GM19193 (cell line): Measurements from ENCODE around the gene UBE3D.

Experiments used
- POLR2A ChIP-seq: IDR thresholded peaks from 4 replicates; pipeline ENCODE4 v1.6.1; 2011; ENCODE audit not compliant: insufficient read depth, insufficient read length; ENCODE audit errors: extremely low read depth

The UBE3D gene

DNA sequence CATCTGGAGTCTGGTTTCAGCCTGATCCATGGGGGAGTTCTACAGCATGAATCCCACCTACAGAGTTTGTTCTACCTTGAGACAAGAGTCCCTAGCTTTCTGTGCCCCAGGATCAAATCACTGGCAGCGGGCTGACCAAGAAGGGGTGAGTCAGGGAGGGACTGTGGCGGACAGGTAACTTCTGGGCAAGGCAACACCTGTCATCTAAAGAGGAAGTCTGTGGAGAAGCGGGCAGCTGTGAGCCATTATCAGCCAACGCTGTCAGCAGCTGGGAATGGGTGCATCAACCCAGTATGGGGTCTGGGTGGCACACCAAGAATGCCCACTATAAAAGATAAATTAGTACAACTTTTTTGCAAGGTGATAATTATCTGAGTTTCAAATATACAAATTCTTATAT, 45.9 kb downstream of the UBE3D start:
- TF ChIP-seq POLR2A: no peak

DNA sequence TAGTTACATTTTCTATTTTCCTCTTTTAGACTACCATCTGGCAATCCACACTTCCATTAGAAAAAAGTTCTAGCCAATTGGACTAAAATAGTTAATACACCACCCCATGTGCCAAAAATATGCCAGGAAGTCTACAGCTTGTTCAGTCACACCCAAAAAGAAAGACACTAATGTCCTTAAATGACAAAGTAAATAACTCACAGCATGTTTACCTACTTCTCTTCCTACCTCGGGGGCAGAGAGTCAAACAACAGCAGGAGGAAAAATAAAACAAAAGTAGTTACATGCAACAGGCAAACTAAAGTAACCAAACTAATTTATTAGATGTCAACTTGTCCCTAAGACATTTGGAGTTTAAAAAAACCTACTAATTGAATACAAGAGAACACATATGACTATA, 57.0 kb downstream of the UBE3D start:
- no peak for TF ChIP-seq POLR2A

DNA sequence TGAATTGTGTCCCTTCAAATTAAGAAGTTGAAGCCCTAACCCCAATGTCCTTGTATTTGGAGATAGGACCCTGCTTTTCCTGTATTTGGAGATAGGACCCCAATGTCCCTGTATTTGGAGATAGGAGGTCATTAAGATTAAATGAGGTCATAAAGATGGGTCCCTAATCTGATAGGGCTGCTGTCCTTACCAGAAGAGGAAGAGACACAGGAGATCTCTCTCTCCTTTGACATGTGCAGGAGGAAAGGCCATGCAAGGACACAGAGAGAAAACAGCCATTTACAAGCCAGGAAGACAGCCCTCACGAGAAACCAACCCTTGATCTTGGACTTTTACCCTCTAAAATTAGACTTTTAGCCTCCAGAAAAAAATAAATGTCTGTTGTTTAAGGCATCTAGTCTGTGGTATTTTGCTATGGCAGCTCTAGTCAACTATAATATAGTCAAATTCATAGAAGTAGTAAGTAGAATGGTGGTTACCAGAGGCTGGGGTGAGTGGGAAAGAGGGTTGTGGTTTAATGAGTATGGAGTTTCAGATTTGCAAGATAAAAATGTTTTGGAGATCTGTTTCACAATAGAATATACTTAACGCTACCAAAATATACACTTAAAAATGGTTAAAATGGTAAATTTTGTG, 59.3 kb downstream of the UBE3D start:
- TF ChIP-seq POLR2A: no peak

DNA sequence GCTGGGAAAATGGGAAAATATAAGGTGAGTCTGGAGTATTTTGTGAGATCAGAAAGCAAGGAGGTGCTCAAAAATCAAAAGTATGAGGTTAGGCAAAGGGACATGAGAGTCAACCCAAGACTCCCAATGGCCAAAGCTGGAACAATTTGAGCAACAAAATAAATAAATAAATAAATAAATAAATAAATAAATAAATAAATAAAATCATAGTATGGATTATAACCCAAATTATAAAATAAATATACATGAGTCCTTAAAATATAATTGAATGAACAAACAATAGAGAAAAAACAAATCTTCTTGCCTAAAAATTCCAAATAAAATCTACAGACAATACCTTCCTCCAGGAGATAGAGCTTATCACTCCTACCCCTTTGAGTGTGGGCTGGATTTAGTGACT, 69.5 kb downstream of the UBE3D start:
- TF ChIP-seq POLR2A: no peak

DNA sequence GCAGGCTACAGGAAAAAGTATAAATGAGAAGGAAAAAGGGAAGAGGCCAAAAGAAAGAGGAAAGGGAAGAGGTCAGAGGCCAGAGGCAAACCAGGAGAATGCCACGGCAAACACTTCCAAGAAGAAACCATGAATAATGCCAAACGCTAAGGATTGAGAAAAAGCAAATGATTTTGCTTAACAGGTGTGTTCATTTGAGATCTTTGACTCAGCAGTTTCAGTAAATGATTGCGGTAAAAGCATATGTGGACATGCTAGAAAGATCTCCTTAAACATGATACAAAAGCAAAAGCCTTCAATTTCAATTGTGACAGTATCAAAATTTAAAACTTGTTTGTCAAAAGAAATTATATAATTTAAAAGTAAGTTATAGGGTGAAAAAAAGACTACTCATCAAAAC, 70.6 kb downstream of the UBE3D start:
- no peak for TF ChIP-seq POLR2A

DNA sequence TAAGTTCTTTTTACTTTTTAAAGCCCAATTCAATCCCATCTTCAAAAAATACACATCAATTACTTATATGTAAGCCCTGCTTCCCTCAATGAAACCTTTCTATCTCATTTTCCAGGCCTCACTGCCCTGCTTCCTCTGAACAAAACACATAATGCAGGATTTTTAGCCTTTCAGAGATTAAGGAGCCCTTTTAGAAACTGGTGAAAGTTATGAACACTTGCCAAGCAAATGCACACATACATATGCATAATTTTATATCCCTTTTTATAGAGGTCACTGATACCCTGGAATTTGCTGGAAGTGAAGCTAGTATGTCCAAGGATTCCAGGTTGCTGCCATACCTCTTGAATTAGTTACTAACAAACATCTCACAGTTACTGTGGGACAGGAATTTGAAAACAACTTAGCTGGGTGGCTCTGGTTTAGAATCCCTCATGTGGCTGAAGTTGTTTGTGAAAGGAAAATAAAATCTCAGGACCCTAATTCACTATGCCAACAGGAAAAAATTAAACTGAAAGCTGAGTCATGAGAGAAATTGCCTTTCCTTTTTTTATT, 75.8 kb downstream of the UBE3D start:
- TF ChIP-seq POLR2A: no peak

DNA sequence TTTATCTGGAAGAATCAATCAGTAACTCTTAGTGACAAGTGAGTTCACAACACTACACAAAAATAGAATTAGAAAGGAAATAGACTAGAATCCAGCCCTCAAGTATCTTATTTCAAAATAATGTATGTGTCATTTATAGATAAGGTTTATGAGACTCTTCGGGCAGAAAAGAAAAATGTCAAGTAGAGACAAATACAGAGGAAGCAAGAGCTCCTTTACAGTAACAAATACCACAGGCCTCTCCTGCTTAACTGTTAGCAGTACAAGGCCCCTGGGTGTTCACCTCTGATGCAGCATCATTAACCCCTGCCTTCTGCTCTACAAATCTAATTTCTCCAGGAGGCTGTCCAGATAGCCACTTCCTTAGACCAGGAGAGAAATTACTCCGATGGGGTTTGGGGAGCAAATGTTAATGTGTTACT, 76.7 kb downstream of the UBE3D start:
- no peak for TF ChIP-seq POLR2A

DNA sequence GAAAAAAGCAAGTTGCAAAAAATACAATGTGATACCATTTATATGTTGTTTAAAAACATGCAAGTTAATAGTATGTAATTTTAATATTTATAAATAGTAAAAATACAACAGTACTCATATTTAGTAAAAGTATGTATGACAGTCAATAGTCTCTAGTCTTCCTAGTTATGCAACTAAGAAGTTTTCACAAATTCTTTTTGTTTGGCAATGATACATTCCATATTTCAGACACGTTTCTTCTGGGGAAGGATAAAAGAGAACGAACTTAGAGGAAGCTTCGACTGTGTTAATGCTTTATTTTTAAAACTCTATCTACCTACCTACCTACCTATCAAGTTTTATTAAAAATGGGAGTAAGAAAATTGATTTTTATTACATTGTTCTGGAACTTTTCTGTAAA, 77.7 kb downstream of the UBE3D start:
- no peak for TF ChIP-seq POLR2A

DNA sequence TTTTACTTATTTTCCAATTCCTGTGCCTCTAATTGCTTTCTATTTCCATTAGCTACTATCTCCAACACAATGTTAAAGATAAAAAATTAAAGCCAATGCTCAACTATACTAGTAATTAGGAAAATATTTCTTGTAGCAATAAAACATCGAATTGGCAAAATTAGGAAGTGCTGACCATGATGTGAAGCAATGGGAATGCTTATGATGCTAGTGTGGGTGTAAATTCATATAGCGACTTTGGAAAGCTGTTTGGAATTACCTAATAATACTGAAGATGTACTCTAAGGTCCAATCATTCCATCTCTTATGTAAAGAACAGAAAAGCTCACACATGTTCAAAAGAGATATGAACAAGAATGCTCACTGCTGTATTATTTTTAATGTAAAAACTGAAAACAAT, 78.2 kb downstream of the UBE3D start:
- no peak for TF ChIP-seq POLR2A

DNA sequence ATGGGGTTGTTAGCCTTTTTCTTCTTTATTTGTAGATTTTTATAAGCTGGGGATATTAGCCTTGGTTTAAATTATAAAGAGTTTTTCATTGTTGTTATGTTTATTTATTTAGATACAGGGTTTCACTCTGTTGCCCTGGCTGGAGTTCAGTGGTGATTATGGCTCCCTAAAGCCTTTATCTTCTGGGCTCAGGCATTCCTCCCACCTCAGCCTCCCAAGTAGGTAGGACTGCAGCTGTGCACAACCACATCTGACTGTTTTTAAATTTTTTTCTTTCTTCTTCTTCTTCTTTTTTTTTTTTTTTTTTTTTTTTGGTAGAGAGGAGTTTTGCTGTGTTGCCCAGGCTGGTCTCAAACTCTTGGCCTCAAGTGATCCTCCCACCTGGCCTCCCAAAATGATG, 80.9 kb downstream of the UBE3D start:
- TF ChIP-seq POLR2A: no peak

DNA sequence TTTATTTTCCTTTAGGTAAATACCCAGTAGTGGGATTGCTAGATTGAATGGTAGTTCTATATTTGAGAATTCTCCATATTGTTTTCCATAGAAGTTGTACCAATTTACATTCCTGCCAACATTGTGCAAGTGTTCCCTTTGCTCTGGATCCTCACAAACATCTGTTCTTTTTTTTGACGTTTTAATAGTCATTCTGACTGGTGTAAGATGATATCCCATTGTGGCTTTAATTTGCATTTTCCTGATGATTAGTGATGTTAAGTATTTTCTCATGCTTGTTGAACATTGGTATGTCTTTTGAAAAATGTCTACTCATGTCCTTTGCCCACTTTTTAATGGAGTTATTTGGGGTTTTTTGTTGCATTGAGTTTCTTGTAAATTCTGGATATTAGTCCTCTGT, 85.6 kb downstream of the UBE3D start:
- no peak for TF ChIP-seq POLR2A

DNA sequence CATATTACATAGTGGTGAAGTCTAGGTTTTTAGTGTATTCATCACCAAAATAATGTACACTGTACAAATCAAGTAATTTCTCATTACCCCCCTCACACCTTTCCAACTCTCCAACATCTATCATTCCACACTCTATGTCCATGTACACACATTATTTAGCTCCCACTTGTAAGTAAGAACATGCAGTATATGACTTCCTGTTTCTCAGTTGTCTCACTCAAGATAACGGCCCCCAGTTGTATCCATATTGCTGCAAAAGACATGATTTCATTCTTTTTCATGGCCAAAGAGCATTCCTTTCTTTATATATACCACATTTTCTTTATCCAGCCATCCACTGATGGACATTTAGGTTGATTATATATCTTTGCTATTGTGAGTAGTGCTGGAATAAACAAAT, 86.0 kb downstream of the UBE3D start:
- no peak for TF ChIP-seq POLR2A

DNA sequence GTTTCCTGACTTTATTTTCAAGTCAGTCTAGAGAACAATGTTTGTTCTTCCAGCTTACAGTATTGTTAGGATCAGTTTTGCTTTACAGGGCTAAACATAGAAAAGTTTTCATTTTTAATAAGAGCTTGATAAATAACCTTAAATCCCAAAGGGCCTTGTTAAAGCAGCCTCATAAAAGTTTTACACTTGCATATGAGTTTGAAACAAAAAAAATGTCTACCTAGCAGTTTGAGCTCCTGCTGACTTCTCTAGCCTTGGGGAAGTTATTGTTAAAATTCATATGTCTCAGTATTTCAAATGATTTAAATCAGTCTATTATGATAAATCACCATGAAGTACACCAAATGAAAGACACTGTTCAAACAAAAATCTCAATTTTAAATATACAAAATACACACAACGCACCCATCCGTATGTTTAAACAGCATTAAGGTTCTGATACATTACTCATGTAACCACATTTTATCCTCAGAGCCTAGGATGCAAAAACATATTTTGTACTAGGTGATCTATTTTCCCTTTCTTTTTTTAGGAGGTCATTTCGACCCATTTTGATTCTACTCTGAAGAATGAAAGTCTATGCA, 87.2 kb downstream of the UBE3D start:
- no peak for TF ChIP-seq POLR2A

DNA sequence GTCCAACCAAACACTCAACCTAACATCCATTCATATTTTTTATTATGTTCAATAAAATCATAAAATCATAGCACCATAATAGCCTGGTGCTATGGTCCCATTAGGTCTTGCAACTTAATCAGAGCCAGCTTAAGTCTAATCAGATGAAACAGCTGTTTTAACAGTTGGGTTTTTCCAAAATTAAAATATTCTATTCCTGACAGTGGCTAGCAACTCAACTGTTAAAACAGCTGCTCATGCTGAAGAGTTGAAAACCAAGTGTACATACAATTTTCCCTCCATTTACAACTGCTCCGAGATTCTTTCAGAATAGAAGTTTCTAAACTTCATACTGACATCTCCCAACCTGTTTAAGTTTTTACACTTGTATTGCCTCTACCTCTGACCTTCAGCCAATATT, 89.5 kb downstream of the UBE3D start:
- TF ChIP-seq POLR2A: no peak

DNA sequence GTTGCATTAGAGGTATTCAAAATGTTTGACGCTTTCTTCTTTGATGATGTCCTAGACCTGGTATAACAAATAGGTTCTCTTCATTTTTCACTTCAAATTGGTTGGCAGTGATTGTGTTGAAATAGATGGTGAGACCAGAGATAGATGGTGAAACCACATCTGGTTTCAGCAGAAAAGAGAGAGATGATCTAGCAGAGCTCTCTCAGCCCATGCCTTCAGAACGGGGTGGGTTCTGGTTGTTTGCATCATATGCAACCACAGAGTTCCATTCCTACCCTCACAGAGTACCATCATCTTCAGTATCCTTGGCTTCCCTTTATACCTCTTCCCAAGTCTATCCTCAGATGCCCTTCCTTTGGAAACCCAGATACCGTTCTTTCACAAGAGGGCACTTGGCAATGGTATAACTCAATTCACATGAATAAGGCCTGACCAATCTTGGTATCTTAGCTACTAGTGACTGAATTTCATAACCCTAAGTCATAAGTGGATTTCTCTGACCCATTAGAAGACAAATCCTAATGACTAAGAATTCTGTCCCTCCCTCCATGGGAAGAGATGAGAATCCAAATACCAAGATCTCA, 93.7 kb downstream of the UBE3D start:
- no peak for TF ChIP-seq POLR2A

DNA sequence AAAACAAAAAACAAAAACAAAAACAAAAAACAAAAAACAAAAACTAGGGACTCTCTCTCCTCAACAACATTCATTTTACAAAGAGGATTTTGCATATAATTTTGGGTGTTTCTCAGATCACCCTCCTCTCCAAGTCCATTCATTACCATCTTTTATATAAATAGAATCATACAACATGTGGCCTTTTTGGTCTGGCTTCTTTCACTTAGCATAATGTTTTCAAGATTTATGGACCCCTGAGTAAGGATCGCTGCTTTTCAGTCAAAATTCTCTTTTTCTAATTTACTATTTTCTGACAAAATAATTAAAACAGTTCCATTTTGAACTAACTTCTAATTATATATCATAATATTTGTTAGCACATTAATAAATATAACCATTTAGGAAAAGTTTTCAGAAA, 94.8 kb downstream of the UBE3D start:
- TF ChIP-seq POLR2A: no peak
